H54 (cell line): ENCODE measurements around the gene ASIC2.
A peak's percentile ranks its signal among the peaks of the same experiment; 100 is the strongest.
"Not testable (repeated sequence)": the region's sequence is repeated elsewhere in the genome, so short reads cannot be mapped to it uniquely, and the experiment has no call there.

Source experiments
- DNase-seq: peaks from one replicate; pipeline ENCODE4 v3.0.0; 2011; ENCODE audit warnings: low spot score, mixed read lengths; ENCODE audit not compliant: insufficient read length
- FAIRE-seq: peaks from 3 replicates; lab custom pipeline; 2011; peaks lifted over from hg19 to GRCh38; lab: Jason Lieb, UNC
- POLR2A ChIP-seq: IDR thresholded peaks from 2 replicates; pipeline ENCODE4 v1.6.1; 2011; ENCODE audit warnings: low read depth, mild to moderate bottlenecking, low read length

Gene ASIC2

DNA sequence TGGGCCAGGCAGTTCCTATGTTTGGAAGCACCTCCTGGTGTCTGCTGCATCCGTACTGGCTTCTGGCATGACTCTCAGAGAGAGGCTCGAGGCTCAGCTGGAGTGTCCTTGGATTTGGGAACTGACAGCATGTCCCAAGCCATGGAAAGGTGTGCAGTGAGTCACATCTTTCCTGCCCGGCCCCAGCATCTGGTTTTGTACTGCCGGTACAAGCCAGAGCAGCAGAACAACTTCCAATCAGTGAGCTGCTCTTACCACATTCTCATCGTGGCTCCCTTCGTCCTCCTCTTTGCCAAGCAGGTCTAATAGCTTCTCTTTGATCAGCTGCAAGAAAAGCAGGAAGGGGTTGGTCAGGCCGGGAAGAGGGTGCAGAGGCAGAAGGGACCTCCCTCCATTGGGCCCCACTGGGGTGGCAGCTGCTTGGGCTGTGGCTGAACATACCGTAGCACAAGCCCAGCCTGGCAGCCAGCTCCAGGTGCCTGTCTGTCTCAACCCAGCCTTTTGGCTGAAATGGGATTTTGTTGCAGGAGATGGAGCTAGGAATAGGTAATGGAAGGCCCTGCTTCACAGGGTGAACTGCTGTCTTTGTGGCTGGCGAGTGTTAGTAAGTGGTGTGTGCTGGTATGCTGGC, 277.3 kb downstream of the ASIC2 start:
- no peak for DNase-seq
- FAIRE-seq, result no peak
- no peak for TF ChIP-seq POLR2A

GRCh38 chr17:33014751-33015150, 278.3 kb downstream of the ASIC2 start:
- FAIRE-seq (no peak), DNase-seq (no peak)
- TF ChIP-seq POLR2A, result no peak

DNA sequence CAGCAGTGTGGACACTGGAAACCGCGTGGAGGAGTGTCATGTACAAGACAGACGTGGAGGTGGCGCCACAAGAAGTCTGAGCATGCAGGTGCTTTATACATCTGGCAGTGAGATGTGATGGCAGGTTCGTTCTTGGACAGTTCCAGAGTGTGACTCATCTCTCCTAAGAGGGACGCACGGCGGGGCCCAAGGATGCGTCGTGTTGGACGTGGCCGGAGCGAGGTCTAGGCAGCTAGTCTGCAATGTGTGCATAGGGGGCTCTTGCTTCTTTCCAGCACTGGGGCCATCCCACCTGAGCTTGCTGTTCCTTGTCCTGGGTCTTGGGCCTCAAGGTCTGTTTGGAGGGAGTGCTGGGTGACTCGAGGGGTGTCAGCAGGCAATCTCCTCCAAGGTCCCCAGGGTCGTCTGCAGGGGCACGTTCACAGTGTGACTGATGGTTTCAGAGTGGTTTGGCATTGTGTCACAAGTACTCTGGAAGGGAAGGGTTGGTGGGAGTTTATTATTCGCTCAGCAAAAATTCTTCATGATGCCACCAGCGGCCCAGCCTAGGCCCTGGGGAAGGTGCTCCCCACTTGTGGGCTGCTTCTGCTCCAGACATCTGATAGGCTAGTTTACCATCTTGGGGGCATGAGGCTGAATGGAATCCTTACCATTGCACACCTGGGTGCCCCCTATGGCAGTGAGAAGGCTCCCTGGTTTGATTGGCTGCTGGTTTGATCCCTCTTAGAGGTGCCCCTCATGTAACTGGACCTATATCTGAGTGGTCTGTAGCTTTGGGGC, 279.3 kb downstream of the ASIC2 start:
- TF ChIP-seq POLR2A, result no peak

GRCh38 chr17:33012522-33013033, 280.5 kb downstream of the ASIC2 start:
- FAIRE-seq (no peak), DNase-seq (peak; percentile 9)
- no peak for TF ChIP-seq POLR2A

More for the DNA sequence above, 279.3 kb downstream of the ASIC2 start:
- FAIRE-seq (no peak), DNase-seq (no peak)

- no peak for FAIRE-seq
- no peak for DNase-seq
- no peak for TF ChIP-seq POLR2A
Measured at GRCh38 chr17:33009636-33010035, 283.5 kb downstream of the ASIC2 start.

- FAIRE-seq, result no peak
- TF ChIP-seq POLR2A, result no peak
- no peak for DNase-seq
Measured at GRCh38 chr17:33007186-33007585, 285.9 kb downstream of the ASIC2 start.

- no peak for TF ChIP-seq POLR2A
- DNase-seq (no peak), FAIRE-seq (no peak)
Measured at GRCh38 chr17:33002246-33002645, 290.8 kb downstream of the ASIC2 start.

DNA sequence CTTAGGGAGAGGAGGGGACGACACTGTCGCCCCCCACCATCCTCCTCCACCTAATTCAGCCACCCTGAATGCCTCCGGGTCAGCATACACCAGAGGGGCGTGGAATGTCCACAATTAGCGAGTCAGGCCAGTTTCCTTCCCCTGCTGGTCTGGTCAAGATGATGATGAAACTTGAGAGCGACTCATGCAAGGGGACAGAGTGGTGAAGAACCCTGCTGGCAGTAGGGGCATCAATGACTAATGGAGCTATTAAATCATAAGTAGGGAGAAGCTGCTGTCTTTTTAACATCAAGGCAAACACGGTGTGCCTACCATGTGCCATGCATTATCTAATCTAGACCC, 294.2 kb downstream of the ASIC2 start:
- no peak for TF ChIP-seq POLR2A
- DNase-seq (no peak), FAIRE-seq (no peak)

DNA sequence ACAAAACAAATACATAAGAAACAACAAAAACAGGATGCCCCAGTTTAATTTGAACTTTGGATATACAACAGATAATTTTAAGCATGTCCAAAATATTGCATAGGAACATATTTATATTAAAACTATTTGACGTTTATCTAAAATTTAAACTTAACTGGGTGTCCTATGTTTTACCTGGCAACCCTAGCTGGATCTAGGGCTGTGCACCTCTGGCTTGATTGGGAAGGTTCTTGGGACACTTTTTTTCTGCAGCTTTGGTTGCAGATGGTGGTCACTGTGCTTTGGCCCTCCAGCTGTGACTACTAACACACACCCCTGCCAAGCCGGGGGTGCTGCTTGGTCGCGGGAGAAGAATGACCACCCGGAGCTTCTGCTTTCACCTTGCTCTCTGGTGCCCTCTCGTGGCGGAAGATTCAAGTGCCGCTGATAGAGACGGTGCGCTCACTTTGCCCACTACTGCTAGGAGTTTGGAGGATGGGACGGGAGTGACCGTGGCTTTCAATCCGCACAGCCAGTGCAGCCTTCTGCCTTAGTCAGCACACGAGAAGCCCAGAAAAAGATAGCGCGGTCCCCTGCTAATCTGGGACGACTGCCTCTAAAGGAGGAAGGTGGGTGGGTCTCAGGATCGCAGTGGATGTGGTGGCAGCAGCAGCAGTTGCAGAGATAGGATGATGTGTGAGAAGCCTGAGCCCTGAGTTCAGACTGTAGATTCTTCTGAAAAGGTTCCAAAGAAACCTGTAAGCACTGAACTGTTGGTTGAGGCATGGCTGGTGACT, 294.8 kb downstream of the ASIC2 start:
- DNase-seq (peak; percentile 27), FAIRE-seq (no peak)
- no peak for TF ChIP-seq POLR2A

DNA sequence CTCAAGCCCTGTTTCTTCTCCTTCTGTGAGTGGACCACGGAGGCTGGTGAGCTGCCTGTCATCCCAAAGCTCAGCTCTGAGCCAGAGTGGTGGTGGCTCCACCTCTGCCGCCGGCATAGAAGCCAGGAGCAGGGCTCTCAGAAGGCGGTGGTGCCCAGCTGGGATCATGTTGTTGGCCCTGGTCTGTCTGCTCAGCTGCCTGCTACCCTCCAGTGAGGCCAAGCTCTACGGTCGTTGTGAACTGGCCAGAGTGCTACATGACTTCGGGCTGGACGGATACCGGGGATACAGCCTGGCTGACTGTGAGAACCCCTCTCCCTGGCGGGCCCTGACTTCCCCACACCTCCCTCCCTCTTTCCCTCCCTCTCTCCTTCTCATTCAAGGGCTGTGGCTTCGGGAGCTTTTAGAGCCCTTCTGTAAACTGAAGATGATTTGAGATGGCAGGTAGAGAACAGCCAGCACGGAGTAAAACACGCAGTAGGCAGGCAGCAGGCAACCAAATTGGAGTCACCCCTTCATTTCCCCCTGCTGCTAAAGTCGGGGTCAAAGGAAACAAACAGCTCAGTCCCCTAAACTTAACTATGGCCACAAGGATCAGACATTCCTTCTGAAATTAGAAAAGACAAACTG, 297.6 kb downstream of the ASIC2 start:
- DNase-seq (no peak), FAIRE-seq (no peak)

DNA sequence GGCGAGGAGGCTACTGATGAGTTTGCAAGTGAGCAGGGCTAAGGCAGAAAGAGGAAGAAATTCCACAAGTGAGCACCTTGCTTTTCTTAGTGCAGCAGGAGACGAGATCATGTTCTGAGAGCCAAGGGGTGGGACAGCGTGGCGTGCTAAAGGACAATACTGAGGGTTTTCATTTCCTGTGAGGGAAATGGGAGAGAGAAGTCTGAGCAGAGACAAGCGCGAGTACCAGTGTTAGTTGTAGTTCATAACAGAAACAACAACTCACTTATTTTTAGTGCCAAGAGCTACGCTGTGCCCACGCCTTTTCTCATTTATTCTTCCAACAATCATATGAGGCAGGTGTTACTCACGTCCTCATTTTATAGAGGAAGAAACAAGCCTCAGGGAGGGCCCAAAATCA, 299.1 kb downstream of the ASIC2 start:
- FAIRE-seq (no peak), DNase-seq (no peak)
- TF ChIP-seq POLR2A, result no peak

More for the DNA sequence above, 297.6 kb downstream of the ASIC2 start:
- TF ChIP-seq POLR2A, result no peak

DNA sequence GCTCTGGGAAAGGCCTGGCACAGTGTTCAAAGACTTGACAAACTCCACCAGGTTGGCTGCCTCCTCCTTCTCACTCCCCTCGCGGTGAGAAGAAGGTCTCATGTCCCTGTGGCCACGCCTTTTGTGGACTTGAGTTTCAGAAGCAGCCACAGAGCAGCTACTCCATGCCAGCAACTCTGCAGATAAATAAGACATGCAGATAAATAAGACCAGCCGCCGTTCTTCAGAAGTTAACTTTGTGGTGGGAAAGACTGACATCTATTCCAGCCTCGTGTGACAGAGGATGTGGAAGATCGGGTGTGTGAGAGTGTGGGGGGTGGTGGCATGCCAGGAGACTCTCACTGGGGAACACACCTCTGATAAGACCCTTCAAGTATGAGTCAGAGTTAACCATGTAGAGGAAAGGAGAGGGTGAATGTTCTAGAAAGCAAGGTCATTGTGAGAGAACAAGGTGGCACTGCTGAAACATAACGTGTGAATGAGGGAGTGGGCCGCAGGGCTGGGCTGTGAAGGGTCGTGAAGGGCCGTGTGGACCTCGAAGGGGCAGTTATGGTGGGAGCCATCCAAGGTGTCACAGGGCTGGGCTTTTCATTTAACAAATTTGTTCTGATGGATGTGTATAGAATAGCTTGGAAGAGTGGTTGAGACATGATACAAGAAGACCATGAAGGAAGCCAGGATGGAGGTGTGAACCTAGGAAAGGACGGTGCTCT, 300.6 kb downstream of the ASIC2 start:
- DNase-seq, result no peak
- no peak for FAIRE-seq
- no peak for TF ChIP-seq POLR2A

- TF ChIP-seq POLR2A, result no peak
- no peak for FAIRE-seq
- no peak for DNase-seq
Measured at GRCh38 chr17:32988481-32989101, 304.5 kb downstream of the ASIC2 start.

DNA sequence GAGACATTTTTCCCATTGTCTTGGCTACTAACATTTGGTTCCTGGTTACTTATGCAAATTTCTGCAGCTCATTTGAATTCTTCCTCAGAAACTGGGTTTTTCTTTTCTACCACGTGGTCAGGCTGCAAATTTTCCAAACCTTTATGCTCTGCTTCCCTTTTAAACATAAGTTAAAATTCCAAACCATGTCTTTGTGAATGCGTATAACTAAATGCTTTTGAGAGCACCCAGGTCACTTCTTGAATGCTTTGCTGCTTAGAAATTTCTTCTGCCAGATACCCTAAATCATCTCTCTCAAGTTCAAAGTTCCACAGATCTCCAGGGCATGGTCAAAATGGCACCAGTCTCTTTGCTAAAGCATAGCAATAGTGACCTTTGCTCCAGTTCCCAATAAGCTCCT, 305.2 kb downstream of the ASIC2 start:
- DNase-seq, FAIRE-seq: not testable (repeated sequence)

- not testable (repeated sequence) for FAIRE-seq
Measured at GRCh38 chr17:32987453-32987805, 305.7 kb downstream of the ASIC2 start.

More at GRCh38 chr17:32987453-32987805, 305.7 kb downstream of the ASIC2 start:
- DNase-seq, result not testable (repeated sequence)
